HG03442 (cell line): Measurements from ENCODE around the gene MUC4.
"Not testable (repeated sequence)": the region's sequence is repeated elsewhere in the genome, so short reads cannot be mapped to it uniquely, and the experiment has no call there.

Experiments
- ATAC-seq: cut with Tn5 transposase; IDR thresholded peaks from one replicate; pipeline ENCODE4 v1.9.1; 2021; ENCODE audit warnings: mild to moderate bottlenecking, moderate library complexity; ENCODE audit not compliant: unreplicated experiment

The MUC4 gene

GRCh38 chr3:195763076-195763830 lies 48.5 kb downstream of the MUC4 start:
- no peak for ATAC-seq

GRCh38 chr3:195762611-195763010 lies 49.1 kb downstream of the MUC4 start:
- no peak for ATAC-seq

GRCh38 chr3:195762249-195762585 lies 49.5 kb downstream of the MUC4 start:
- ATAC-seq = no peak

GRCh38 chr3:195761567-195762248 lies 50.0 kb downstream of the MUC4 start:
- no peak for ATAC-seq

- ATAC-seq = no peak
Measured at GRCh38 chr3:195761123-195761566, 50.6 kb downstream of the MUC4 start.

- ATAC-seq = no peak
Measured at GRCh38 chr3:195760345-195761122, 51.2 kb downstream of the MUC4 start.

GRCh38 chr3:195758721-195759353 lies 52.9 kb downstream of the MUC4 start:
- ATAC-seq = no peak

GRCh38 chr3:195757827-195758226 lies 53.9 kb downstream of the MUC4 start:
- no peak for ATAC-seq

- no peak for ATAC-seq
Measured at GRCh38 chr3:195757438-195757770, 54.3 kb downstream of the MUC4 start.

- ATAC-seq = no peak
Measured at GRCh38 chr3:195755791-195756676, 55.7 kb downstream of the MUC4 start.

GRCh38 chr3:195755391-195755790 lies 56.3 kb downstream of the MUC4 start:
- ATAC-seq = no peak

- ATAC-seq = no peak
Measured at GRCh38 chr3:195754906-195755305, 56.8 kb downstream of the MUC4 start.

- ATAC-seq = no peak
Measured at GRCh38 chr3:195754141-195754540, 57.6 kb downstream of the MUC4 start.

- ATAC-seq = no peak
Measured at GRCh38 chr3:195753581-195753980, 58.1 kb downstream of the MUC4 start.

GRCh38 chr3:195752546-195753331 lies 59.0 kb downstream of the MUC4 start:
- ATAC-seq = no peak

- no peak for ATAC-seq
Measured at GRCh38 chr3:195752066-195752465, 59.7 kb downstream of the MUC4 start.

- ATAC-seq = no peak
Measured at GRCh38 chr3:195751560-195751959, 60.2 kb downstream of the MUC4 start.

GRCh38 chr3:195750797-195751520 lies 60.8 kb downstream of the MUC4 start:
- no peak for ATAC-seq

GRCh38 chr3:195749101-195749500 lies 62.6 kb downstream of the MUC4 start:
- ATAC-seq = not testable (repeated sequence)
